Measurements from ENCODE around the gene TSPAN18. TPM values are rescaled to one million over a fixed set of nuclear protein-coding genes. Genes with fewer than 3 reads are reported as not detected.

TSPAN18 gene
- polyA plus RNA-seq, 1 of the 3 experiments (the other 2 are of a cell fraction) = 0.72 TPM

DNA sequence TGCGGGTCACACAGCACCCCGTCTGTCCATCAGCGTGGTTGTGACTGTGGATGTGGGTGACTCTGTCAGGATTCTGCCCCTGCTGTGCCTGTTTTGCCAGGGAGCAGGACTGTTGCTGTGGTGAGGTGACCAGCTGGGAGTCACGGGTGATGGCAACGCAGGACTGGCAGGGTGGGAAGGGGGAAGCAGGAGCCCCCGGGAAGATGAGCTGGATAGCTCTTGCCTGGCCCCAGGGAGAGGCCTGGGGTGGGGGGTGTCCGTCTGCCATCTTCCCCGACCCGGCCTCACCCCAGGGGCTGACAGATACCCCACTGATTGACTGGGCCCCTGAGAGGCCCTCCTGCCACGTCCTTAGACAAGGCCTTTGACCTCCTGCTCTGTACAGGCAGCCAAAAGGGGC lies 34.3 kb upstream of the TSPAN18 start:
- ChIA-PET CTCF (interaction anchor here (0.9 to 2.6 kb wide), 3 partner anchors 34 to 71 kb away, joined by 3 to 12 read pairs (median 8); no protein-coding TSS in a partner anchor), POLR2A (interaction anchor here (1.5 to 1.9 kb wide), 2 partner anchors 34 to 70 kb away, joined by 7 to 9 read pairs; partner anchors contain the start of gene TSPAN18)
- no peak for TF ChIP-seq RFX5 (IDR thresholded peaks at IDR 0.05; ENCODE audit: low read length)
- no peak for TF ChIP-seq RXRA (IDR thresholded peaks at IDR 0.05; ENCODE audit: borderline replicate concordance, low read depth)
- no peak for TF ChIP-seq FOSL2 (IDR thresholded peaks at IDR 0.05; ENCODE audit: borderline replicate concordance, low read depth)
- TF ChIP-seq, protein P1, sequence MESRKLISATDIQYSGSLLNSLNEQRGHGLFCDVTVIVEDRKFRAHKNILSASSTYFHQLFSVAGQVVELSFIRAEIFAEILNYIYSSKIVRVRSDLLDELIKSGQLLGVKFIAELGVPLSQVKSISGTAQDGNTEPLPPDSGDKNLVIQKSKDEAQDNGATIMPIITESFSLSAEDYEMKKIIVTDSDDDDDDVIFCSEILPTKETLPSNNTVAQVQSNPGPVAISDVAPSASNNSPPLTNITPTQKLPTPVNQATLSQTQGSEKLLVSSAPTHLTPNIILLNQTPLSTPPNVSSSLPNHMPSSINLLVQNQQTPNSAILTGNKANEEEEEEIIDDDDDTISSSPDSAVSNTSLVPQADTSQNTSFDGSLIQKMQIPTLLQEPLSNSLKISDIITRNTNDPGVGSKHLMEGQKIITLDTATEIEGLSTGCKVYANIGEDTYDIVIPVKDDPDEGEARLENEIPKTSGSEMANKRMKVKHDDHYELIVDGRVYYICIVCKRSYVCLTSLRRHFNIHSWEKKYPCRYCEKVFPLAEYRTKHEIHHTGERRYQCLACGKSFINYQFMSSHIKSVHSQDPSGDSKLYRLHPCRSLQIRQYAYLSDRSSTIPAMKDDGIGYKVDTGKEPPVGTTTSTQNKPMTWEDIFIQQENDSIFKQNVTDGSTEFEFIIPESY (IDR thresholded peaks at IDR 0.05; ENCODE audit: borderline replicate concordance, low read depth) = no peak
- no peak for TF ChIP-seq TAF1 (IDR thresholded peaks at IDR 0.05; ENCODE audit: borderline replicate concordance, low read depth, low read length)
- no peak for TF ChIP-seq EP300 (IDR thresholded peaks at IDR 0.05; ENCODE audit: borderline replicate concordance in 1 of 2, low read depth in 1 of 2, low read length in 1 of 2)
- no peak for TF ChIP-seq YY1 (IDR thresholded peaks at IDR 0.05; ENCODE audit: low read depth)
- TF ChIP-seq GABPA (IDR thresholded peaks at IDR 0.05; ENCODE audit: low read depth) = no peak
- TF ChIP-seq SMC3 (IDR thresholded peaks at IDR 0.05; ENCODE audit: low read depth, low read length) = no peak
- no peak for TF ChIP-seq FOXJ3 (CRISPR knock-in tag; IDR thresholded peaks at IDR 0.05)
- no peak for TF ChIP-seq FOXM1 (IDR thresholded peaks at IDR 0.05; ENCODE audit: low read depth)
- Histone ChIP-seq H3K4me3 (ENCODE audit: low read depth in 2 of 2, low read length in 1 of 2) (no peak overlapping the region), H3K79me2 (ENCODE audit: insufficient read depth) (no peaks in the 10 kb centered on the region), H3K36me3 (replicated peaks in 1 of 2; ENCODE audit: control insufficient read depth in 1 of 2, insufficient read depth in 2 of 2, low read length in 1 of 2) (no peaks in the 10 kb centered on the region), H3F3A (replicated peaks; ENCODE audit: insufficient read depth) (no peaks in the 10 kb centered on the region), H3K4me2 (no peak overlapping the region), H2AFZ (ENCODE audit: low read depth) (no peak overlapping the region), H3K27me3 (ENCODE audit: insufficient read depth) (peaks cover 8% of the 10 kb centered on the region; the same call in 1 of the 2 replicates), H3K9ac (no peak overlapping the region), H3K27ac (ENCODE audit: low read depth in 2 of 2, low read length in 1 of 2) (peak overlapping the region in 1 of 2 experiments; percentile 93; a peak in 2 of 4 replicates), H3K9me3 (no peaks in the 10 kb centered on the region), H3K9me2 (no peaks in the 10 kb centered on the region), H4K20me1 (ENCODE audit: insufficient read depth) (no peaks in the 10 kb centered on the region), H3K4me1 (ENCODE audit: control insufficient read depth in 1 of 2, insufficient read depth in 2 of 2, low read depth in 1 of 2, low read length in 1 of 2) (peaks cover 0 to 58% of the 10 kb centered on the region in 2 experiments; a peak in 2 of 4 replicates)
- DNase-seq = no peak
- WGBS (ENCODE audit: low lambda C conversion rate) = 46% methylated on average over 3 of the region's 10 CpGs

- WGBS (ENCODE audit: low lambda C conversion rate) = 28% methylated on average over 6 of the region's 7 CpGs
- Histone ChIP-seq H3K9me3 (no peaks in the 10 kb centered on the region), H3K36me3 (replicated peaks in 1 of 2; ENCODE audit: control insufficient read depth in 1 of 2, insufficient read depth in 2 of 2, low read length in 1 of 2) (no peaks in the 10 kb centered on the region), H3K27ac (ENCODE audit: low read depth in 2 of 2, low read length in 1 of 2) (peak overlapping the region in 1 of 2 experiments; percentile 93; a peak in 2 of 4 replicates), H3K9ac (no peak overlapping the region), H4K20me1 (ENCODE audit: insufficient read depth) (no peaks in the 10 kb centered on the region), H3K4me2 (no peak overlapping the region), H3K27me3 (ENCODE audit: insufficient read depth) (no peaks in the 10 kb centered on the region), H2AFZ (ENCODE audit: low read depth) (no peak overlapping the region), H3K9me2 (no peaks in the 10 kb centered on the region), H3K4me3 (ENCODE audit: low read depth in 2 of 2, low read length in 1 of 2) (no peak overlapping the region), H3K79me2 (ENCODE audit: insufficient read depth) (no peaks in the 10 kb centered on the region), H3F3A (replicated peaks; ENCODE audit: insufficient read depth) (no peaks in the 10 kb centered on the region), H3K4me1 (ENCODE audit: control insufficient read depth in 1 of 2, insufficient read depth in 2 of 2, low read depth in 1 of 2, low read length in 1 of 2) (peaks cover 0 to 46% of the 10 kb centered on the region in 2 experiments; a peak in 2 of 4 replicates)
- DNase-seq = peak; percentile 91
- ChIA-PET CTCF (interaction anchor here (0.6 to 2.6 kb wide), 20 partner anchors 9 to 217 kb away, joined by 3 to 12 read pairs (median 4); partner anchors contain the start of gene TSPAN18), POLR2A (interaction anchor here (0.7 to 1.9 kb wide), 16 partner anchors 9 to 199 kb away, joined by 3 to 13 read pairs (median 6); partner anchors contain the start of gene TSPAN18)
- peak; percentile 85; the same call in 1 of the 2 replicates for TF ChIP-seq FOXJ3 (CRISPR knock-in tag; IDR thresholded peaks at IDR 0.05)
- TF ChIP-seq MXI1 (IDR thresholded peaks at IDR 0.05; ENCODE audit: low read depth, low read length) = peak; percentile 74; the same call in 1 of the 2 replicates
- TF ChIP-seq GATA2 (CRISPR knock-in tag; IDR thresholded peaks at IDR 0.05) = peak; percentile 100
- TF ChIP-seq RAD21 (IDR thresholded peaks at IDR 0.05; ENCODE audit: low read length) = peak; percentile 54
- peak; percentile 95 for TF ChIP-seq CHD2 (IDR thresholded peaks at IDR 0.05; ENCODE audit: low read length, partially characterized antibody)
- TF ChIP-seq RCOR1 (IDR thresholded peaks at IDR 0.05; ENCODE audit: low read length) = peak; percentile 96
- TF ChIP-seq SIN3A (IDR thresholded peaks at IDR 0.05; ENCODE audit: borderline replicate concordance, low read depth, low read length) = no peak
- no peak for TF ChIP-seq RXRA (IDR thresholded peaks at IDR 0.05; ENCODE audit: borderline replicate concordance, low read depth)
- TF ChIP-seq RFX5 (IDR thresholded peaks at IDR 0.05; ENCODE audit: low read length) = peak; percentile 69; the same call in 1 of the 2 replicates
- TF ChIP-seq GABPA (IDR thresholded peaks at IDR 0.05; ENCODE audit: low read depth) = no peak
- peak; percentile 38; the same call in 1 of the 2 replicates for TF ChIP-seq SMC3 (IDR thresholded peaks at IDR 0.05; ENCODE audit: low read depth, low read length)
- peak; percentile 63; the same call in 1 of the 2 replicates for TF ChIP-seq TCF12 (IDR thresholded peaks at IDR 0.05)
- TF ChIP-seq EP300 (IDR thresholded peaks at IDR 0.05; ENCODE audit: borderline replicate concordance in 1 of 2, low read depth in 1 of 2, low read length in 1 of 2) = peak in 1 of 2 experiments; percentile 99; a peak in 2 of 4 replicates
- TF ChIP-seq, protein P2, sequence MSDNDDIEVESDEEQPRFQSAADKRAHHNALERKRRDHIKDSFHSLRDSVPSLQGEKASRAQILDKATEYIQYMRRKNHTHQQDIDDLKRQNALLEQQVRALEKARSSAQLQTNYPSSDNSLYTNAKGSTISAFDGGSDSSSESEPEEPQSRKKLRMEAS (IDR thresholded peaks at IDR 0.05; ENCODE audit: low read depth) = no peak
These were observed 33.1 kb upstream of the TSPAN18 start for GRCh38 chr11:44693654-44694119.
